NT2/D1 (cell line): ENCODE data around the gene HCST.
"Not testable (repeated sequence)": the region's sequence is repeated elsewhere in the genome, so short reads cannot be mapped to it uniquely, and the experiment has no call there.

Source experiments
- DNase-seq: peaks from one replicate; pipeline ENCODE4 v3.0.0-alpha.2; 2011; ENCODE audit warnings: low read depth, low spot score
- H3K27me3 ChIP-seq: 2 replicates; pipeline ENCODE4 v1.6.0; 2011; ENCODE audit warnings: mild to moderate bottlenecking; ENCODE audit not compliant: insufficient read length, insufficient read depth
- H3K36me3 ChIP-seq: 2 replicates; pipeline ENCODE4 v1.6.1; 2011; ENCODE audit warnings: mild to moderate bottlenecking, low read length, mixed read lengths; ENCODE audit not compliant: insufficient read depth, insufficient read length
- H3K4me1 ChIP-seq: 2 replicates; pipeline ENCODE4 v1.5.1; 2011; ENCODE audit not compliant: insufficient read depth, insufficient read length
- H3K4me3 ChIP-seq: 2 replicates; pipeline ENCODE4 v1.5.1; 2011; ENCODE audit warnings: low read depth; ENCODE audit not compliant: insufficient read length
- H3K9ac ChIP-seq: 2 replicates; pipeline ENCODE4 v1.6.0; 2011; ENCODE audit warnings: low read depth; ENCODE audit not compliant: insufficient read length
- H3K9me3 ChIP-seq: 2 replicates; pipeline ENCODE4 v1.5.1; 2011; ENCODE audit warnings: mild to moderate bottlenecking, low read length; ENCODE audit not compliant: insufficient read depth
- SUZ12 ChIP-seq: IDR thresholded peaks from 2 replicates; pipeline ENCODE4 v1.6.1; 2011; ENCODE audit not compliant: insufficient read length, insufficient read depth; ENCODE audit errors: extremely low read depth
- YY1 ChIP-seq: IDR thresholded peaks from 2 replicates; pipeline ENCODE4 v1.6.1; 2011; ENCODE audit not compliant: insufficient read length, insufficient read depth
- ZNF274 ChIP-seq: IDR thresholded peaks from 2 replicates; pipeline ENCODE4 v1.6.1; 2011; ENCODE audit warnings: mild to moderate bottlenecking, low read depth, low read length

HCST gene

GRCh38 chr19:35905178-35905727, 2.9 kb downstream of the HCST start:
- H3K4me1 ChIP-seq: peaks cover 5% of the 10 kb centered on the region
- no peak overlapping the region for H3K4me3 ChIP-seq
- no peaks in the 10 kb centered on the region for H3K27me3 ChIP-seq
- H3K9ac ChIP-seq: no peak overlapping the region
- no peak for TF ChIP-seq SUZ12
- no peak for TF ChIP-seq ZNF274
- no peak for TF ChIP-seq YY1
- no peaks in the 10 kb centered on the region for H3K36me3 ChIP-seq
- DNase-seq: no peak
- H3K9me3 ChIP-seq: no peaks in the 10 kb centered on the region

- H3K27me3 ChIP-seq: no peaks in the 10 kb centered on the region
- no peaks in the 10 kb centered on the region for H3K9me3 ChIP-seq
- no peak for TF ChIP-seq YY1
- no peak overlapping the region for H3K9ac ChIP-seq
- no peak for DNase-seq
- H3K36me3 ChIP-seq: no peaks in the 10 kb centered on the region
- peaks cover 5% of the 10 kb centered on the region for H3K4me1 ChIP-seq
- H3K4me3 ChIP-seq: no peak overlapping the region
Observed at GRCh38 chr19:35907377-35907745, 5.0 kb downstream of the HCST start.

DNA sequence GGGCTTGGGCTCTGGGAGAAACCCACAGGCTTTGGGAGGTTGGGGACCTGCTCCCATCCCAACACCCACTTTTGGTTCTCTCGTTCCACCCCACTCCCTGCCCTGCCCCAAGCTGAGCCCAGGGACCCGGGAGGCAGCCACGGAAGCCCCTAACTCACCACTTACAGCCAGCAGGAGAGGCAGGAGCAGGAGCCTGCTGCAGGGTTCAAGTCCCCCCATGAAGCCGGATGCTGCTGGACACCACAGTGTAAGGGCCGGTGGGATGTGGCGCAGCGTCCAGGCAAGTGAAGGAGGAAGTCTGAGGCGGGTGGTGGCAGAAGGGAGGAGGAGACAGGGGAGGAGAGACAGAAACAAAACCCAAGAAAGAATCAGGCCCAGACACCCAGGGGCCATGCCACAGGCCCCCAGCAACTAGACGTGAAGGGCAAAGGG, 5.7 kb downstream of the HCST start, which contains the start of gene TYROBP:
Gene TYROBP (minus strand): TSS at position 286 of the 432 bp plus-strand sequence. CDS start 67 bp downstream, at position 219.
- TF ChIP-seq YY1 (no peak), SUZ12 (no peak), ZNF274 (no peak)
- Histone ChIP-seq H3K9ac (no peak within 1 kb of the TSS), H3K4me1 (peaks cover 5% of the 10 kb centered on the region), H3K36me3 (no peaks in the 10 kb centered on the region), H3K9me3 (no peaks in the 10 kb centered on the region), H3K4me3 (no peak within 1 kb of the TSS), H3K27me3 (no peaks in the 10 kb centered on the region)
- no peak for DNase-seq

DNA sequence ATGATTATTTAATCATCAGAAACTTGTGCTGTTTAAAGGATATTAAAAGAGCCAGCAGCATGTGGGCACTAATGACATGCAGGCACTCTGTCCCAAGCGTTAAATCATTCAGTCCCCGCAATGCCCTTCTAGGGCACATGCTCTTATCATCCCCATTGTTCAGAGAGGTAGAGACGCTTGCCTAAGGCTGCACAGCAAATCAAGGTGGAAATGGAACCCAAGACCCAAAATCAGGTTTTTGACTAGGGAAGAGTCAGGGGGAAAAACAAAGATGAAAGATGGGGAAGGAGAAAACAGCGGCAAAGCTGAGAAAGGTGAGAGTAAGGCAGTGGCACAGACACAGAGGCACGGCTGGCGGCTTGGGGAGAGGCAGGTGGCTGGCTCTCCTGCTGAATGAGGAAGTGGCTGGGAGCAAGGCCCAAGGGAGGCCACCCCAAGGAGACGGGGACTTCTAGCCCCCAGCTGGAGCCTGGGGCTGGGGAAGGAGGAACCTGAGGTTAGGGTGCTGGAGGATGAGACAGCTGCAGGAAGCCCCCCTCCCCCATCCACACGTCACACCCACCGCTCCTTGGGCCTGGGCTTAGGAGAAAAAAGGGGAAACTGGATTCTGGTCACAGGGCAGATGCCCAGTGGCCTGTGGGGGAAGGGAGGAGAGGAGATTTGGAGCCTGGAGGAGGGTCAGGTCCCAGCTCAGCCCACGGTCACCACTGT, 6.8 kb downstream of the HCST start:
- no peak for DNase-seq
- H3K9me3 ChIP-seq: no peaks in the 10 kb centered on the region
- TF ChIP-seq SUZ12 (no peak), ZNF274 (no peak), YY1 (no peak)
- no peak overlapping the region for H3K4me3 ChIP-seq
- peaks cover 2% of the 10 kb centered on the region for H3K4me1 ChIP-seq
- H3K36me3 ChIP-seq: no peaks in the 10 kb centered on the region
- no peaks in the 10 kb centered on the region for H3K27me3 ChIP-seq
- H3K9ac ChIP-seq: no peak overlapping the region

GRCh38 chr19:35909684-35910035, 7.3 kb downstream of the HCST start:
- no peaks in the 10 kb centered on the region for H3K27me3 ChIP-seq
- DNase-seq: no peak
- TF ChIP-seq SUZ12 (no peak), YY1 (no peak), ZNF274 (no peak)
- no peak overlapping the region for H3K9ac ChIP-seq
- no peaks in the 10 kb centered on the region for H3K36me3 ChIP-seq
- H3K4me3 ChIP-seq: no peak overlapping the region
- no peaks in the 10 kb centered on the region for H3K9me3 ChIP-seq
- peaks cover 2% of the 10 kb centered on the region for H3K4me1 ChIP-seq

- H3K4me3 ChIP-seq, H3K9ac ChIP-seq, H3K9me3 ChIP-seq, H3K4me1 ChIP-seq, H3K36me3 ChIP-seq, DNase-seq, H3K27me3 ChIP-seq: not testable (repeated sequence)
Observed at GRCh38 chr19:35910355-35910754, 8.0 kb downstream of the HCST start.

DNA sequence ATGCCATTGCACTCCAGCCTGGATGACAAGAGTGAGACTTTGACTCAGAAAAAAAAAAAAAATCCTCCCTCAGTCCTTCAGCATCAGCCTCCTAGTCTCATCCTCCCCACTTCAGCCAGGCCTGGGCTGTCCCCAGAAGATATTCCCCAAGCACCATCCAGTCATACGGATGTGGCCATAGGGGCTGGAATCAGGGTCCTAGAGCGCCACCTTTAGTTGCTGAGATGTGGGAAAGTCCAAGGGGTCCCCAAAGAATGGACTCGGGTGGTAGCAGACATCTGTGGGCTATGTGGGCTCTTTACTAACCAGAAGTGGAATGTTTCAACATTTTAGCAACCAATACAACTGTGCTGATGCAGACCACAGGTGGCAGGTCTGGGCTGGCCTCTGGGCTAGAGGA, 8.8 kb downstream of the HCST start:
- Histone ChIP-seq H3K36me3 (no peaks in the 10 kb centered on the region), H3K4me3 (no peak overlapping the region), H3K27me3 (no peaks in the 10 kb centered on the region), H3K9me3 (no peaks in the 10 kb centered on the region), H3K4me1 (peaks cover 2% of the 10 kb centered on the region), H3K9ac (no peak overlapping the region)
- TF ChIP-seq YY1: no peak
- TF ChIP-seq ZNF274: no peak
- TF ChIP-seq SUZ12: no peak
- no peak for DNase-seq

DNA sequence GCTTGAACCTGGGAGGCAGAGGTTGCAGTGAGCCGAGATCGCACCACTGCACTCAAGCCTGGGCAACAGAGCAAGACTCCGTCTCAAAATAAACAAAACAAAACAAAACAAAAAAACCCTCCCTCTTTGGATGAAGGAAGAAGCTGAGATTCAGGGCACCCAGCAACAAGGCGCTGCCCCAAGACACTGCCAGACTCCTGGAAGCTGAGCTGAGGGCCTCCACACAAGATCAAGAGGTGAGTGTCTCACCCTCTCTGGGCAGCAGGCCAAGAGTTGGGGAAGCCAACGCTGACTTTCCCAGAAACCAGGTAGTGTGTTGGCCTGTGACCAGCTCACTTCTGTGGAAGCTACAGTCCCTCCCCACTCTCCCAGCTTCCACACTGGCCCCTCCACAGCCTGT, 9.5 kb downstream of the HCST start:
- H3K27me3 ChIP-seq: no peaks in the 10 kb centered on the region
- peaks cover 2% of the 10 kb centered on the region for H3K4me1 ChIP-seq
- TF ChIP-seq SUZ12 (no peak), ZNF274 (no peak), YY1 (no peak)
- H3K9ac ChIP-seq: no peak overlapping the region
- H3K4me3 ChIP-seq: no peak overlapping the region
- no peaks in the 10 kb centered on the region for H3K9me3 ChIP-seq
- no peak for DNase-seq
- H3K36me3 ChIP-seq: no peaks in the 10 kb centered on the region
